Endothelial cell of umbilical vein (primary cell): ENCODE data around the gene GLB1L. TPM values are rescaled to one million over a fixed set of nuclear protein-coding genes. Genes with fewer than 3 reads are reported as not detected.

ENCODE experiments used
- BruUV-seq: library from RNA; stranded (reverse); fragments of 400-500 nt; replicated peaks from 2 replicates; lab custom pipeline; 2021; lab: Mats Ljungman, UMichigan
- CTCF ChIA-PET: fragments of 300-600, 350-600 bp; sonication (Branson Sonifier 250); formaldehyde crosslinking; loops from one replicate; lab custom pipeline; 2021; ENCODE audit warnings: antibody characterized with exemption, inconsistent platforms; lab: Charles Lee
- POLR2A ChIA-PET: fragments of 300-600, 350-600 bp; sonication (Branson Sonifier 250); formaldehyde crosslinking; loops from one replicate; lab custom pipeline; 2021; ENCODE audit warnings: antibody characterized with exemption, inconsistent platforms; lab: Charles Lee
- DNase-seq: peaks from one replicate; pipeline ENCODE4 v3.0.0-alpha.2; 2011; ENCODE audit warnings: low read depth, low spot score
- FAIRE-seq: peaks from 2 replicates; lab custom pipeline; 2011; peaks lifted over from hg19 to GRCh38; lab: Jason Lieb, UNC
- H2AFZ ChIP-seq: 2 replicates; pipeline ENCODE4 v1.6.0; 2012; ENCODE audit warnings: low read depth, low read length, control low read depth, inconsistent platforms
- H3K27ac ChIP-seq: 2 replicates; pipeline ENCODE4 v1.5.1; 2011; ENCODE audit warnings: low read depth, mild to moderate bottlenecking, control low read depth, low read length, moderate library complexity; ENCODE audit not compliant: insufficient read depth
- H3K27me3 ChIP-seq, 2 experiments: 2 replicates each; pipeline versions ENCODE4 v1.6.0 to v1.6.1; 2011; ENCODE audit warnings: low read length in 2 of 2, mixed read lengths in 1 of 2; ENCODE audit not compliant: control insufficient read depth in 2 of 2, insufficient read depth in 2 of 2
- H3K36me3 ChIP-seq, 2 experiments: 2 replicates in 1 of 2; 3 replicates in 1 of 2; pipeline ENCODE4 v1.5.1; 2011; ENCODE audit warnings: low read length in 2 of 2, mild to moderate bottlenecking in 1 of 2, moderate library complexity in 1 of 2; ENCODE audit not compliant: control insufficient read depth in 2 of 2, insufficient read depth in 2 of 2; ENCODE audit errors: extremely low read depth in 1 of 2
- H3K4me1 ChIP-seq: 3 replicates; pipeline ENCODE4 v1.5.1; 2011; ENCODE audit warnings: mild to moderate bottlenecking, low read length; ENCODE audit not compliant: control insufficient read depth, insufficient read depth; ENCODE audit errors: extremely low read depth
- H3K4me2 ChIP-seq: 2 replicates; pipeline ENCODE4 v1.6.1; 2011; ENCODE audit warnings: low read length, control low read depth, mixed read lengths; ENCODE audit not compliant: insufficient read depth
- H3K4me3 ChIP-seq, 3 experiments: fragments of 200-600 bp in 1 of 3; sonication (generic), shearing (Covaris generic) in 1 of 3; replicated peaks in 1 of 3; 2 replicates each; pipeline ENCODE4 v1.5.1; 2011 to 2016; ENCODE audit warnings: control low read depth in 3 of 3, low read length in 3 of 3, mild to moderate bottlenecking in 2 of 3, inconsistent platforms in 1 of 3, low read depth in 1 of 3, moderate library complexity in 1 of 3; ENCODE audit not compliant: insufficient read depth in 1 of 3
- H3K79me2 ChIP-seq: 2 replicates; pipeline ENCODE4 v1.6.0; 2012; ENCODE audit warnings: low read length, inconsistent platforms; ENCODE audit not compliant: control insufficient read depth, insufficient read depth
- H3K9ac ChIP-seq: replicated peaks from 2 replicates; pipeline ENCODE3; 2011; ENCODE audit warnings: low read length, control low read depth; ENCODE audit not compliant: insufficient read depth; ENCODE audit errors: extremely low read depth
- H3K9me1 ChIP-seq: replicated peaks from 3 replicates; pipeline ENCODE4 v1.6.0; 2011; ENCODE audit warnings: mild to moderate bottlenecking, low read length; ENCODE audit not compliant: control insufficient read depth, insufficient read depth; ENCODE audit errors: extremely low read depth
- H3K9me3 ChIP-seq: replicated peaks from 2 replicates; pipeline ENCODE4 v1.5.1; 2012; ENCODE audit warnings: low read length, inconsistent platforms; ENCODE audit not compliant: control insufficient read depth, insufficient read depth
- H4K20me1 ChIP-seq: replicated peaks from 2 replicates; pipeline ENCODE3; 2011; ENCODE audit warnings: mild to moderate bottlenecking, low read length; ENCODE audit not compliant: control insufficient read depth, insufficient read depth; ENCODE audit errors: extremely low read depth
- EZH2 ChIP-seq: IDR thresholded peaks from 2 replicates; pipeline ENCODE4 v1.6.1; 2012; ENCODE audit warnings: borderline replicate concordance, low read depth, mild to moderate bottlenecking, moderate library complexity, low read length, inconsistent platforms; ENCODE audit not compliant: severe bottlenecking
- FOS ChIP-seq: IDR thresholded peaks from 2 replicates; pipeline ENCODE4 v1.6.1; 2011; ENCODE audit warnings: mild to moderate bottlenecking, low read length, moderate library complexity, borderline replicate concordance; ENCODE audit not compliant: insufficient read depth
- GATA2 ChIP-seq: IDR thresholded peaks from 2 replicates; pipeline ENCODE4 v1.7.0; 2011; ENCODE audit warnings: low read depth, mild to moderate bottlenecking, moderate library complexity, mixed read lengths, low read length; ENCODE audit not compliant: insufficient read length, insufficient read depth
- JUN ChIP-seq: IDR thresholded peaks from 2 replicates; pipeline ENCODE4 v1.6.1; 2011; ENCODE audit warnings: borderline replicate concordance, low read depth; ENCODE audit not compliant: insufficient read length, insufficient read depth
- MYC ChIP-seq: IDR thresholded peaks from one replicate; pipeline ENCODE4 v1.6.1; 2011; ENCODE audit warnings: mild to moderate bottlenecking, low read depth, low read length
- POLR2A ChIP-seq: IDR thresholded peaks from 2 replicates; pipeline ENCODE4 v1.6.1; 2012; ENCODE audit warnings: low read depth, mild to moderate bottlenecking, control low read depth, low read length
- POLR2AphosphoS5 ChIP-seq: IDR thresholded peaks from 2 replicates; pipeline ENCODE4 v1.6.1; 2012; ENCODE audit warnings: low read depth, mild to moderate bottlenecking, control low read depth, low read length, moderate library complexity; ENCODE audit not compliant: insufficient read depth
- dilution Hi-C: fragments of 300-500 bp; cut with MboI; formaldehyde crosslinking; loops from one replicate; pipeline ENCODE4 v1.15.0; 2019; ENCODE audit warnings: low sequenced_read_pairs; ENCODE audit not compliant: extremely low pct_ligation_motif_present
- intact Hi-C: fragments of 100-400 bp; cut with micrococcal nuclease; formaldehyde crosslinking; loops from one replicate; pipeline ENCODE4 v1.10.0; 2022
- polyA plus RNA-seq, 4 experiments: library from polyadenylated mRNA; depleted of rRNA in 3 of 4; stranded (reverse) in 3 of 4; unstranded in 1 of 4; fragments of >200 nt; gene quantifications; 2 replicates each; pipeline versions ENCODE4 v1.2.1 to v1.2.3, GENCODE V29; 2011 to 2012; ENCODE audit warnings: missing spikeins in 1 of 4
- total RNA-seq: library from RNA; stranded (reverse); gene quantifications from 2 replicates; pipeline ENCODE4 v1.2.3, GENCODE V29; 2021
- TF ChIP-seq, protein P1 (sequence below): IDR thresholded peaks from 2 replicates; pipeline ENCODE4 v1.6.1; 2011; ENCODE audit not compliant: insufficient read depth, insufficient read length
- TF ChIP-seq, protein P2 (sequence below), 2 donors: IDR thresholded peaks; 1 replicate in 1 of 2; 2 replicates in 1 of 2; pipeline ENCODE4 v1.5.1; 2011; ENCODE audit warnings: low read length in 2 of 2, mild to moderate bottlenecking in 2 of 2, moderate library complexity in 2 of 2, control low read depth in 1 of 2, inconsistent platforms in 1 of 2, low read depth in 1 of 2; ENCODE audit not compliant: insufficient read depth in 1 of 2; ENCODE audit errors: extremely low read depth in 1 of 2

Gene GLB1L
- total and polyA plus RNA-seq, 2 donors (not counting 3 experiments of a cell fraction or from before 2014, with no cell fraction given) = 9.2 to 11.9 TPM

DNA sequence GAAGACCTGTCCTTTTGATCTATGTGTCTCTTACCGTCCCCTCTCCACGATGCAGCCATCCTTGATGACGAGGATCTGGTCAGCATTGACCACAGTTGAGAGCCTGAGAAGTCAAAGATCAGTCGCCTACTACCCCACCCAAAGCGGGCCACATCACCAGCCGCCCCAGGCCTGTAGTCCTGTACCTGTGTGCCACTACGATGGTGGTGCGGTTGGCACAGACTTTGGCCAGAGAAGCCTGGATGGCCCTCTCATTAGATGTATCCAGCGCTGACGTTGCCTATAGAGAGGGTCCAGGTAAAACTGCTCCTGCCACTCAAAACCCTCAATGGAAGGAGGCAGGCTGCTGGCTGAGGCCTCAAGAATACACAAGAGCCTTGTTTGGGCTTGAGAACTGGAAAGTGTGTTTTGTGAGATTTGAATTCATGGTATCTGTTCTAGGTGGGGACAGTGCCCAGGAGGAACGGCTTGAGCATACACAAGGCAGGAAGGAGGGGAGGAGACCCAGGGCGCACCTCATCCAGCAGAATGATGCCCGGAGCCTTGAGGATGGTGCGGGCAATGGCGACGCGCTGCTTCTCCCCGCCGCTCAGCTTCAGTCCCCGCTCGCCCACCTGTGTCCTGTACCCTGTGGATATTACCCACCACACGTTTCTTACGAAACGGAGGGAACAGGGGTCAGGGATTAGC lies 34.9 kb downstream of the GLB1L start:
- BruUV-seq = no TSS peak
- intact Hi-C loops = no loop called here
- no peaks in the 10 kb centered on the region for H3K9me1 ChIP-seq
- ChIA-PET CTCF (interaction anchor here (1.1 kb wide), 1 partner anchor 14 kb away, joined by 3 read pairs; no protein-coding TSS in a partner anchor), POLR2A (no interaction called here)
- no peak for FAIRE-seq
- H3K4me3 ChIP-seq = no peak overlapping the region
- H3K27me3 ChIP-seq = no peaks in the 10 kb centered on the region
- TF ChIP-seq GATA2 (no peak), MYC (no peak), JUN (no peak), EZH2 (no peak), POLR2A (no peak), POLR2AphosphoS5 (no peak), FOS (no peak)
- TF ChIP-seq, protein P1, sequence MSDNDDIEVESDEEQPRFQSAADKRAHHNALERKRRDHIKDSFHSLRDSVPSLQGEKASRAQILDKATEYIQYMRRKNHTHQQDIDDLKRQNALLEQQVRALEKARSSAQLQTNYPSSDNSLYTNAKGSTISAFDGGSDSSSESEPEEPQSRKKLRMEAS = no peak
- TF ChIP-seq, protein P2, sequence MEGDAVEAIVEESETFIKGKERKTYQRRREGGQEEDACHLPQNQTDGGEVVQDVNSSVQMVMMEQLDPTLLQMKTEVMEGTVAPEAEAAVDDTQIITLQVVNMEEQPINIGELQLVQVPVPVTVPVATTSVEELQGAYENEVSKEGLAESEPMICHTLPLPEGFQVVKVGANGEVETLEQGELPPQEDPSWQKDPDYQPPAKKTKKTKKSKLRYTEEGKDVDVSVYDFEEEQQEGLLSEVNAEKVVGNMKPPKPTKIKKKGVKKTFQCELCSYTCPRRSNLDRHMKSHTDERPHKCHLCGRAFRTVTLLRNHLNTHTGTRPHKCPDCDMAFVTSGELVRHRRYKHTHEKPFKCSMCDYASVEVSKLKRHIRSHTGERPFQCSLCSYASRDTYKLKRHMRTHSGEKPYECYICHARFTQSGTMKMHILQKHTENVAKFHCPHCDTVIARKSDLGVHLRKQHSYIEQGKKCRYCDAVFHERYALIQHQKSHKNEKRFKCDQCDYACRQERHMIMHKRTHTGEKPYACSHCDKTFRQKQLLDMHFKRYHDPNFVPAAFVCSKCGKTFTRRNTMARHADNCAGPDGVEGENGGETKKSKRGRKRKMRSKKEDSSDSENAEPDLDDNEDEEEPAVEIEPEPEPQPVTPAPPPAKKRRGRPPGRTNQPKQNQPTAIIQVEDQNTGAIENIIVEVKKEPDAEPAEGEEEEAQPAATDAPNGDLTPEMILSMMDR (IDR thresholded peaks at IDR 0.05; ENCODE audit: extremely low read depth in 1 of 2, insufficient read depth in 1 of 2, low read depth in 1 of 2, low read length in 2 of 2) = no peak
- H2AFZ ChIP-seq = no peak overlapping the region
- no peak overlapping the region for H3K9ac ChIP-seq
- no peak overlapping the region for H3K4me2 ChIP-seq
- H3K27ac ChIP-seq = no peak overlapping the region
- H3K36me3 ChIP-seq = peaks cover 3 to 13% of the 10 kb centered on the region in 2 experiments
- DNase-seq = no peak
- H3K4me1 ChIP-seq = peaks cover 18% of the 10 kb centered on the region
- H3K9me3 ChIP-seq = no peaks in the 10 kb centered on the region
- dilution Hi-C loops = no loop called here
- H3K79me2 ChIP-seq = no peaks in the 10 kb centered on the region
- H4K20me1 ChIP-seq = no peaks in the 10 kb centered on the region
